ENCODE measurements around the gene IGF2BP2. TPM values are rescaled to one million over a fixed set of nuclear protein-coding genes. Genes with fewer than 3 reads are reported as not detected.

Gene IGF2BP2
- total and polyA plus RNA-seq, 2 of the 8 experiments (the other 6 are each of a cell fraction or from before 2014, with no cell fraction given) = 7.4 to 121 TPM

GRCh38 chr3:185726254-185726967, 98.4 kb downstream of the IGF2BP2 start:
- Histone ChIP-seq H3K9me3 (ENCODE audit: insufficient read depth in 2 of 2, low read depth in 1 of 2, low read length in 1 of 2) (no peaks in the 10 kb centered on the region), H2AK5ac (ENCODE audit: low read depth, low read length) (peak overlapping the region; percentile 41; the same call in 1 of the 2 replicates), H3K56ac (replicated peaks; ENCODE audit: insufficient read length, low read depth, low read length) (no peak overlapping the region), H3K27me3 (replicated peaks in 1 of 4; ENCODE audit: control insufficient read depth in 3 of 4, extremely low read depth in 1 of 4, insufficient read depth in 3 of 4, low read length in 3 of 4) (no peaks in the 10 kb centered on the region), H2AFZ (ENCODE audit: low read length) (no peak overlapping the region), H3K79me1 (ENCODE audit: low read depth, low read length) (peaks cover 11% of the 10 kb centered on the region; the same call in 1 of the 2 replicates), H3K18ac (ENCODE audit: extremely low read depth, low read length) (no peak overlapping the region), H2BK5ac (ENCODE audit: low read depth, low read length) (no peak overlapping the region; the same call in 1 of the 2 replicates), H3K4ac (replicated peaks; ENCODE audit: insufficient read length, low read depth, low read length) (no peak overlapping the region), H4K91ac (replicated peaks; ENCODE audit: insufficient read length, low read length) (no peak overlapping the region), H4K20me1 (replicated peaks in 1 of 2; ENCODE audit: control insufficient read depth in 1 of 2, insufficient read depth in 2 of 2, low read length in 2 of 2) (peaks cover 7 to 31% of the 10 kb centered on the region in 2 experiments), H3K36me3 (ENCODE audit: control insufficient read depth in 2 of 4, insufficient read depth in 4 of 4, low read length in 3 of 4) (no peaks in the 10 kb centered on the region), H2BK20ac (ENCODE audit: low read length) (no peak overlapping the region), H3K4me2 (ENCODE audit: insufficient read depth in 1 of 2, low read depth in 2 of 2, low read length in 2 of 2) (peak overlapping the region; percentile 12 to 41; a peak in 3 of 4 replicates), H3K23me2 (ENCODE audit: low read depth, low read length) (no peaks in the 10 kb centered on the region), H2BK120ac (replicated peaks; ENCODE audit: low read depth, low read length) (no peak overlapping the region), H3K23ac (ENCODE audit: insufficient read length) (no peak overlapping the region), H3K79me2 (ENCODE audit: control insufficient read depth in 1 of 2, insufficient read depth in 2 of 2, low read length in 2 of 2) (peaks cover 0 to 98% of the 10 kb centered on the region in 2 experiments; a peak in 3 of 4 replicates), H3K27ac (ENCODE audit: low read depth, low read length) (no peak overlapping the region), H2BK15ac (ENCODE audit: low read length) (no peak overlapping the region), H3K14ac (ENCODE audit: insufficient read length) (no peak overlapping the region), H3K4me3 (ENCODE audit: extremely low read depth in 1 of 4, insufficient read depth in 2 of 4, low read depth in 3 of 4, low read length in 4 of 4) (no peak overlapping the region), H3K4me1 (replicated peaks in 1 of 4; ENCODE audit: control insufficient read depth in 3 of 4, insufficient read depth in 4 of 4, low read length in 3 of 4) (peaks cover 2 to 39% (median 31%) of the 10 kb centered on the region in 4 experiments; a peak in 6 of 7 replicates), H3K9ac (replicated peaks in 1 of 4; ENCODE audit: extremely low read depth in 1 of 4, low read depth in 3 of 4, low read length in 3 of 4) (no peak overlapping the region), H2BK12ac (ENCODE audit: low read depth, low read length) (no peak overlapping the region), H4K5ac (ENCODE audit: insufficient read length, low read depth, low read length) (no peak overlapping the region), H4K8ac (ENCODE audit: extremely low read depth, insufficient read depth, low read length) (no peak overlapping the region)
- ChIA-PET CTCF (ENCODE audit: partially characterized antibody) (no interaction called here), POLR2A (ENCODE audit: partially characterized antibody) (no interaction called here)
- FAIRE-seq = no peak
- 64% methylated on average over 6 of the region's 6 CpGs; no CpG with 5 or more reads in 1 of the 2 experiments for WGBS, 2 experiments (ENCODE audit: extremely low coverage in 1 of 2, insufficient coverage in 1 of 2, insufficient read length in 1 of 2, insufficient replicate concordance in 2 of 2, low coverage in 1 of 2, low lambda C conversion rate in 2 of 2, missing lambda C conversion rate in 1 of 2)
- no peak for TF ChIP-seq RAD21 (IDR thresholded peaks at IDR 0.05 in 1 of 2, conservative IDR thresholded peaks at IDR 0.05 in 1 of 2; ENCODE audit: low read depth in 2 of 2, low read length in 2 of 2)
- TF ChIP-seq ATF3 (IDR thresholded peaks at IDR 0.05; ENCODE audit: insufficient read depth, low read depth, low read length) = no peak
- no peak for TF ChIP-seq POLR2A (IDR thresholded peaks at IDR 0.05; ENCODE audit: control extremely low read depth in 1 of 2, low read depth in 2 of 2, low read length in 2 of 2)
- TF ChIP-seq JUN (IDR thresholded peaks at IDR 0.05; ENCODE audit: low read depth, low read length) = no peak
- TF ChIP-seq CHD2 (IDR thresholded peaks at IDR 0.05; ENCODE audit: low read length) = no peak
- TF ChIP-seq KDM1A (IDR thresholded peaks at IDR 0.05; ENCODE audit: borderline replicate concordance, low read length) = no peak
- TF ChIP-seq TEAD4 (IDR thresholded peaks at IDR 0.05; ENCODE audit: low read depth, low read length) = no peak
- no peak for TF ChIP-seq CBX5 (IDR thresholded peaks at IDR 0.05; ENCODE audit: low read depth, low read length)
- no peak for DNase-seq (ENCODE audit: low read depth in 1 of 2, low spot score in 2 of 2)

Data from H1 (cell line).